ENCODE measurements around the gene CUEDC1.
"Not testable (repeated sequence)": the region's sequence is repeated elsewhere in the genome, so short reads cannot be mapped to it uniquely, and the experiment has no call there.

Gene CUEDC1

GRCh38 chr17:57976594-57976993, 21.4 kb upstream of the CUEDC1 start:
- no peak for TF ChIP-seq POLR2A (IDR thresholded peaks at IDR 0.05; ENCODE audit: low read length)
- TF ChIP-seq GATA1 (IDR thresholded peaks at IDR 0.05; ENCODE audit: low read depth, low read length): no peak
- no peak for DNase-seq

- no peak for TF ChIP-seq GATA1 (IDR thresholded peaks at IDR 0.05; ENCODE audit: low read depth, low read length)
- TF ChIP-seq POLR2A (IDR thresholded peaks at IDR 0.05; ENCODE audit: low read length): no peak
- DNase-seq: no peak
These were observed 19.8 kb upstream of the CUEDC1 start for GRCh38 chr17:57975044-57975443.

- DNase-seq: not testable (repeated sequence)
These were observed 19.0 kb upstream of the CUEDC1 start for GRCh38 chr17:57974053-57974824.

- DNase-seq: no peak
- no peak for TF ChIP-seq GATA1 (IDR thresholded peaks at IDR 0.05; ENCODE audit: low read depth, low read length)
- TF ChIP-seq POLR2A (IDR thresholded peaks at IDR 0.05; ENCODE audit: low read length): no peak
These were observed 16.9 kb upstream of the CUEDC1 start for GRCh38 chr17:57972151-57972550.

- no peak for DNase-seq
- no peak for TF ChIP-seq GATA1 (IDR thresholded peaks at IDR 0.05; ENCODE audit: low read depth, low read length)
- no peak for TF ChIP-seq POLR2A (IDR thresholded peaks at IDR 0.05; ENCODE audit: low read length)
These were observed 16.4 kb upstream of the CUEDC1 start for GRCh38 chr17:57971572-57971971.

GRCh38 chr17:57970710-57971109, 15.5 kb upstream of the CUEDC1 start:
- DNase-seq: no peak
- TF ChIP-seq POLR2A (IDR thresholded peaks at IDR 0.05; ENCODE audit: low read length): no peak
- no peak for TF ChIP-seq GATA1 (IDR thresholded peaks at IDR 0.05; ENCODE audit: low read depth, low read length)

- DNase-seq: no peak
- no peak for TF ChIP-seq GATA1 (IDR thresholded peaks at IDR 0.05; ENCODE audit: low read depth, low read length)
- no peak for TF ChIP-seq POLR2A (IDR thresholded peaks at IDR 0.05; ENCODE audit: low read length)
These were observed 13.2 kb upstream of the CUEDC1 start for GRCh38 chr17:57968456-57968855.

GRCh38 chr17:57966875-57967274, 11.7 kb upstream of the CUEDC1 start:
- TF ChIP-seq GATA1 (IDR thresholded peaks at IDR 0.05; ENCODE audit: low read depth, low read length): no peak
- TF ChIP-seq POLR2A (IDR thresholded peaks at IDR 0.05; ENCODE audit: low read length): no peak

GRCh38 chr17:57966246-57966645, 11.0 kb upstream of the CUEDC1 start:
- TF ChIP-seq GATA1 (IDR thresholded peaks at IDR 0.05; ENCODE audit: low read depth, low read length) (no peak), POLR2A (IDR thresholded peaks at IDR 0.05; ENCODE audit: low read length) (no peak)
- no peak for DNase-seq

More at GRCh38 chr17:57966875-57967274, 11.7 kb upstream of the CUEDC1 start:
- no peak for DNase-seq

GRCh38 chr17:57965521-57966160, 10.4 kb upstream of the CUEDC1 start:
- DNase-seq: no peak
- no peak for TF ChIP-seq GATA1 (IDR thresholded peaks at IDR 0.05; ENCODE audit: low read depth, low read length)

- TF ChIP-seq GATA1 (IDR thresholded peaks at IDR 0.05; ENCODE audit: low read depth, low read length) (no peak), POLR2A (IDR thresholded peaks at IDR 0.05; ENCODE audit: low read length) (no peak)
These were observed 7.9 kb upstream of the CUEDC1 start for GRCh38 chr17:57963149-57963511.

GRCh38 chr17:57962279-57963148, 7.3 kb upstream of the CUEDC1 start:
- DNase-seq: no peak
- TF ChIP-seq POLR2A (IDR thresholded peaks at IDR 0.05; ENCODE audit: low read length) (no peak), GATA1 (IDR thresholded peaks at IDR 0.05; ENCODE audit: low read depth, low read length) (no peak)

More at GRCh38 chr17:57963149-57963511, 7.9 kb upstream of the CUEDC1 start:
- DNase-seq: no peak

GRCh38 chr17:57959929-57960328, 4.7 kb upstream of the CUEDC1 start:
- DNase-seq: no peak
- TF ChIP-seq GATA1 (IDR thresholded peaks at IDR 0.05; ENCODE audit: low read depth, low read length): no peak
- no peak for TF ChIP-seq POLR2A (IDR thresholded peaks at IDR 0.05; ENCODE audit: low read length)

GRCh38 chr17:57958391-57958790, 3.2 kb upstream of the CUEDC1 start:
- not testable (repeated sequence) for DNase-seq
